ENCODE results near the gene GSG1.
"Not testable (repeated sequence)": the region's sequence is repeated elsewhere in the genome, so short reads cannot be mapped to it uniquely, and the experiment has no call there.

GSG1 gene

DNA sequence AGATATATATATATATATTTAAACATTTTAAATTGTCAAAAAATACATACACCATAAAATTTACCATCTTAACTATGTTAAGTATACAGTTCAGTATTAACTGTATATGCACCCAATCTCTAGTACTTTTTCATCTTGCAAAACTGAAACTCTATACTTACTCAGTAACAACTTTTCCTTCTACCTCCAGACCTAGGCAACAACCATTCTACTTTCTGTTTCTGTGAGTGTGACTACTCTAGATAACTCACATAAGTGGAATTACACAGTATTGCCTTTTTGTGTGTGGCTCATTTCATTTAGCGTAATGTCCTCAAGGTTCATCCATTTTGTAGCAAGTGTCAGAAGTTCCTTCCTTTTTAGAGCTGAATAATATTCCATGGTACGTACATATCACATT lies 51.0 kb downstream of the GSG1 start:
- DNase-seq = no peak

DNA sequence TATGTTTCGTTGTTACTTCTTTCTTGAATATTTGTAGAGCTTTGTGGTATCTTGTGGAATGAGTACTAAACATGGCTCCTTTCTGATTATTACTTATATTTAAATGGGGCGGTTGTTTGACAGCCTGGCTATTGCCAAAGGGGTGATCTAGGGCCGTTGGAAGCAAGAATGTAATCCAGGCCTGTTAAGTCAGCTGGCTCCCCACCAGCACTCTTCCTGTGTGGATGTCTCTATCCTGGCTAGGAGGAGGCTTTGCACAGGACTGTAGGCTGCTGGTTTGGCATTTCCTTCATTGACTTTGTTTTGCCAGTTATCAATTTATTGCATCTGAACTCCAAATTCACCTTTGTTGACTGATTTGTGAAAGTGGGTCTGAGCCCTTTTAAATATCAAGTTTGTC lies 53.7 kb downstream of the GSG1 start:
- no peak for DNase-seq

DNA sequence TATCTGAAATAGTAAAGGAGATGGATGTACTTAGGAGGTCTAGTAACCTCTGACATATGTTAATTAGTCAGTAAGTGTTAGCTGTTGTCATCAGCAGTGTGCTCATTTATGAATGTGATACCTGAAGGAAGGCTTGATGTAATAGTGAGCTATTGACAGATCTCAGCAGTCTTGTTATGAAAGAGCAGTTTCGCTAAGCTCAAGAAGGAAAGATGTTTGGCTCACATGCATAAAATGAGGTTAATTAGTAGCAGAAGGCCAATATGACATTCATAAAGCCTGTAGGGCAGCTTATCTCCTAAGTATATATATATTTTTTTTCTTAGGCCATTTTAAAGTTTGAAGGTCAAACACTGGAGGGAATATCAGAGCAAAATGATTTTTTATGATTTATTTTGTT lies 56.5 kb downstream of the GSG1 start:
- DNase-seq = no peak

GRCh38 chr12:13045816-13046215 lies 57.7 kb downstream of the GSG1 start:
- DNase-seq = no peak

DNA sequence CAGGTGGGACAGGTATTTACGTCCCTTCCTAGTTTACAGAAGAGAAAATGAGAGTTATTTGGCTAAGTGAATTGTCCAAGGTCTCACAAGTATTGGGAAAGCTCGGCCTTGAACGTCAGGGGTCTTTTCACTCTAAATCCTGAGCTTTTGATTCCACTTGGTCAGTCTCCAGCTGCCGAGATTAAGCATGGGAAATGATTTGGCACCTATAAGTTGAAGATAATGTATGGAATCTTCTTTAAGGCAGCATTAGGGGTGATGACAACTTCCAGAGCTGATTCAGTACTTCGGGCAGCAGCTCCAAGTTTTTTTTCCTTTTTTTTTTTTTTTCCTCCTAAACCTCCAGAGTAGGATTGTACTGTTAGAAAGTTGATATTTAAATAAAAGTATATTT lies 58.6 kb downstream of the GSG1 start:
- no peak for DNase-seq

- peak; percentile 90 for DNase-seq
Measured at GRCh38 chr12:13044002-13044905, 59.2 kb downstream of the GSG1 start, which contains the start of gene FAM234B. FAM234B (plus strand) TSS chr12:13044381; CDS start chr12:13044404, 23 bp downstream.

DNA sequence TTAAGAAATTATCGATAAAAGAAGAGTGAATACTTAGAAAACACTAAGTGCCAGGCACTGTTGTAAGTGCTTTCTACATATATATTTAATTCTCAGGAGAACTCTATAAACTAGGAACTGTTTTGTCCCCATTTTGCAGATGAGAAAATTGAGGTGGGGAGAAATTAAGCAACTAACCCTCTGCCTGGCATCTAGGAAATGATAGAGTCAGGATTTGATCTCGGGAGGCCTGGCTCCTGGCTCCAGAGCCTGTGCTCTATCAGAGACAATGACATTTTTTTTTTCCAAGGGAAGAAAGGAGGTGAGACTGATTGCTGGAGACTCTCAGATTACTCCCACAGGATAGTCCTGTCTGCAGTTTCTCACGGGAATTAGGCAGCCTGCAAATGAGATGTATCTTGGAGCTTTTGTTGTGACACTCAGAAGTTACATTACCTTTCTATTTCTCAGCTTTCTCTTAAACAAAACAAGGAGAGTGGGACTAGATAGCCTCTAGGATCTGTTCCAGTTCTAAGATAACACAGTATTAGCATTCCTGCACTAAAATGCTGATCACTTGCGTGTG lies 60.7 kb downstream of the GSG1 start:
- no peak for DNase-seq

GRCh38 chr12:13041224-13041623 lies 62.2 kb downstream of the GSG1 start:
- no peak for DNase-seq

- no peak for DNase-seq
Measured at GRCh38 chr12:13039328-13039956, 64.0 kb downstream of the GSG1 start.

- DNase-seq = no peak
Measured at GRCh38 chr12:13038491-13039161, 64.8 kb downstream of the GSG1 start.

GRCh38 chr12:13036881-13037280 lies 66.6 kb downstream of the GSG1 start:
- DNase-seq = no peak

DNA sequence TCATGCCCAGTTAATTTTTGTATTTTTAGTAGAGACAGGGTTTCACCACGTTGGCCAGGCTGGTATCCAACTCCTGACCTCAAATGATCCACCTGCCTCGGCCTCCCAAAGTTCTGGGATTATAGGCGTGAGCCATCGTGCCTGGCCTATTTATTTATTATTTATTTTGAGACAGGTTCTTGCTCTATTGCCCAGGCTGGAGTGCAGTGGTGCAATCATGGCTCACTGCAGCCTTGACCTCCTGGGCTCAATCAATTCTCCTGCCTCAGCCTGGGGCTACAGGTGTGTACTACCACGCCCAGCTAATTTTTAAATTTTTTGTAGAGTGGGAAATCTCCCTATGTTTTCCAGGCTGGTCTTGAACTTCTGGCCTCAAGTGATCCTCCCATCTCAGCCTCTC lies 68.1 kb downstream of the GSG1 start:
- not testable (repeated sequence) for DNase-seq

Measured in activated CD8-positive, alpha-beta memory T cell treated with anti-CD3 and anti-CD28 coated beads, Interleukin-2, amount 50 U/mL, for 48 hours (primary cell).